Right lobe of liver (tissue), 4 donors: ENCODE results near the gene LIPG.

ENCODE experiments used
- CTCF ChIP-seq, 4 donors: fragments of 200-600 bp in 3 of 4; fragments of 450-650 bp in 1 of 4; IDR thresholded peaks; one replicate each; pipeline versions ENCODE4 v1.5.1 to v1.8.0; 2016 to 2022; ENCODE audit warnings: antibody characterized with exemption in 4 of 4, mild to moderate bottlenecking in 2 of 4
- POLR2A ChIP-seq: fragments of 450-650 bp; IDR thresholded peaks from one replicate; pipeline ENCODE4 v1.6.1; 2017; ENCODE audit warnings: antibody characterized with exemption, mild to moderate bottlenecking
- donor health status: DM: no; HTN: no; CAD: no.
- donor health status: DM: no; HTN: no; CAD: no.
- donor health status: DM: no; HTN: yes; CAD: no.

GRCh38 chr18:49640741-49641140 is 78.9 kb downstream of the LIPG start:
- TF ChIP-seq POLR2A (no peak), CTCF (IDR thresholded peaks at IDR 0.05) (no peak)
